ENCODE data around the gene COL9A3.
"Not testable (repeated sequence)": the region's sequence is repeated elsewhere in the genome, so short reads cannot be mapped to it uniquely, and the experiment has no call there.

The COL9A3 gene

DNA sequence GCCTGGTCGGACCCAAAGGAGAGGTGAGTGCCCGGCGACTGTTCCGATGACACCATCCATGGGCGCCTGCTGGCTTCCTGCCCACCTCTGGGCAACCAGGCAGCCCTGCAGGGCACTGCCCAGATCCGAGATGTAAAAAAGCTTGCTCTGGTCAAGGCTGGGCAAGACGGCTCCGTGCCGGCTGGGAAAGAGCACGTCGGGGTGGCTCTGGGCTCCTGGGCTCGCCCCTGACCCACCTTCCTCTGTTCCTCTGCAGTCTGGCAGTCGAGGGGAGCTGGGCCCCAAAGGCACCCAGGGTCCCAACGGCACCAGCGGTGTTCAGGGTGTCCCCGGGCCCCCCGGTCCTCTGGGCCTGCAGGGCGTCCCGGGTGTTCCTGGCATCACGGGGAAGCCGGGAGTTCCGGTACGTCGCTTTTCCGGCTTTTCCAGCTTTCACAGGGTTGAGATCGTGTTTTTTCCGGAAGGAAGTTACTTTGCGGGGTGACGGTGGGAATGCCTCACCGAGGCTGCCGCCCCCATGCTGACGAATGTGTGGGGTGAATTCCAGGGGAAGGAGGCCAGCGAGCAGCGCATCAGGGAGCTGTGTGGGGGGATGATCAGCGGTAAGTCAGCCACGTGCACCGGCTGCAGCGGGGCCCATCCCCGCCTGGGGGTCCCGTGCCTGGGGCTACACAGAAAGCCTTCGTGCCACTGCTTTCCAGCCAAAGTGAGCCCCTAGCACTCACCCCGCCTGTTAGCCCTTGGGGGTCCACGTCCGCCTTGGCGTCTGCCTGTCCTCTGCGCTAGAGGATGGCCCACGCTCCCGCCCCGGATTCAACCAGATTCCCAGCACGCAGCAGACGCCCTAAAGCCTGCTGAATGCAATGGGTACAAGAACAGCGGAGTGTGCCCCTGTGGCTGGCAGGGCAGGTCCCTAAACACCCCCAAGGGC, 19.3 kb downstream of the COL9A3 start:
- no peak for DNase-seq (ENCODE audit: low spot score)

DNA sequence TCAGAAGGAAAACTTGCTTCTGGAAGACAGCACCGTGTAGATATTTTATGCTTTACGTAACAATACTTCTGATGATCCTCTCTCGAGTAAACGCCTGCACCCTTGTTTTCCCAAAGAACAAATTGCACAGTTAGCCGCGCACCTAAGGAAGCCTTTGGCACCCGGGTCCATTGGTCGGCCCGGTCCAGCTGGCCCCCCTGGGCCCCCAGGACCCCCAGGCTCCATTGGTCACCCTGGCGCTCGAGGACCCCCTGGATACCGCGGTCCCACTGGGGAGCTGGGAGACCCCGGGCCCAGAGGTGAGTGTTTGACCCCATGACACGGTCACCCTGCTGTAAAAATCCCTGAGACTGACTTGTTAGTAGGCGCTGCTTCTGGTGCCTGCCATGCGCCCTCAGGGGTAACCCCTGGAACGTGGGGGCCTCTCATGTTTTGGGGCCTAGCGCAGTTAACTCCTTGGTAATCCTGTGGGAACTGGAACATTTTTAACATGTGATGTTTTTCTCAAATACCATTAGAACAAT, 20.2 kb downstream of the COL9A3 start:
- DNase-seq (ENCODE audit: low spot score), result no peak

DNA sequence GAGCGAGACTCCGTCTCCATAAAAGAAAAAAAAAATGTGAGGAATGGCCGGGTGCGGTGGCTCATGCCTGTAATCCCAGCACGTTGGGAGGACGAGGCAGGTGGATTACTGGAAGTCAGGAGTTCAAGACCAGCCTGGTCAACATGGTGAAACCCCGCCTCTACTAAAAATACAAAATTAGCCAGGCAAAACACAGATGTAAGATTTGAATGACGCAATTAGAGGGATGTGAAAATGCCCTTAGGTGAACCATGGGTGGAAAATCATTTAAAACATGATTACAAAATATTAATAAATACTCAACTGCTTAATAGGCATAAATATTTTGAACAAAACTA, 20.9 kb downstream of the COL9A3 start:
- DNase-seq (ENCODE audit: low spot score), result no peak

DNA sequence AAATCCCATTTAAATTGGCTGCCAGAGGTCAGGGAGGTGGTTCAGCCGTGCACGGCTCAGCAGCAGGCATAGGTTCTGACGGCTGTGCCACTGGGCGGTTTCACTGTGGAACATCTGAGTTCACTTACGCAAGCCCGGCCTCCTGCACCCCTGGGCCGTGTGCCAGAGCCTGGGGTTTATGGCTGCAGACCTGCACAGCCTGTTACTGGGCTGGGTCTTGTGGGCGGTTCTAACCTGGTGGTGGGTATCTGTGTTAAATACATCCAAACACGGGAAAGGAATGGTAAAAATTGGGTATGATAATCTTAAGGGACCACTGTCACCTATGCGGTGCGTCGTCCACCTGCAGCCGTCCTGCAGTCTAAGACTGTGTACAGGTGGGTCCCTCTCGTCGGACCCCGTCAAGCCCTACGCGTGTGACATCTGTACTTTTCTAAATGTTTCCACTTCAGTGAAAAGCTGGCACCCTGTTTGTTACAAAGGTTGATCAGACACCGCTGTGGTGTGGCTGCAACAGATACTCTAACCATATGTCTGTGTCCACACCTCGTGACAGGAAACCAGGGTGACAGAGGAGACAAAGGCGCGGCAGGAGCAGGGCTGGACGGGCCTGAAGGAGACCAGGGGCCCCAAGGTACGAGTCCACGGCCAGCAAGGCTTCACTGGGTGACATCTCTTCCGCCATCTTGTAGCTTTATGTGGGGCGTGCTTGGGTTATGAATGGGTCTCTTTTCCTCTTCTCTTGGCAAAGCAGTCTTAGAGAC, 21.5 kb downstream of the COL9A3 start:
- DNase-seq (ENCODE audit: low spot score), result no peak

DNA sequence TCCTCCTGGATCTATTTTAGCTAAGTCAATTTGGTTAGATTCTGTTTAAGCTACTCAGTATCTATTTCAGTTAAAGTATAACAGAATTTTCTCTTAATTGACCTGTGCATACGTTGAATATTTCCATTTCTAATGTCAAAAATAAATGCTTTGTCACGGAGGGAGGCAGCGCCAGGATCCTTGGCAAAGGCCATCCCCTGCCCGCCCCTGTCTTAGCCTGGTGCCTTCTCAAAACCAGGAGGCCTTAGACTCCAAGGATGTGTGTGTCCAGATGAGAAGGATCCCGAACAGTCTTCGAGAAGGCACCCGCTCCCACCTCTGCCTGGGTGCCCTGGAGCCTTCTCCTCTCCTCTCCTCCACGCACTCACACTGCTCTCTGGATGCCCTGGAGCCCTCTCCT, 22.4 kb downstream of the COL9A3 start:
- DNase-seq (ENCODE audit: low spot score), result no peak

DNA sequence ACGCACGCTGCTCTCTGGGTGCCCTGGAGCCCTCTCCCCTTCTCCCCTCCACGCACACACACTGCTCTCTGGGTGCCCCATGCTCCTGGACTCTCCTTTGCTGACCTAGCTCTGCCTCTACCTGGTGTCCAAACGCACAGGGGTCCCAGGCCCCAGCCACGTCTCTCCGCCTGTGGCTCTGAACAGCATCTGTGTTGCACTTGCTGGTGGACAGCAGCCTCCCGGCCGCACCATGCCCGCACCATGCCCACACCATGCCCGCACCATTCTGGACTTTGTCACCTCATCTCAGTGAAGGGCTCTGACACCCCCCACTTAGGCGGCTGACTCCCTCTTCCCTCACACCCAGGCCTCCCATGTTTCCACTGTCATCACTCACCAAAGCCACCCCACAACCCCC, 23.0 kb downstream of the COL9A3 start:
- no peak for DNase-seq (ENCODE audit: low spot score)

DNA sequence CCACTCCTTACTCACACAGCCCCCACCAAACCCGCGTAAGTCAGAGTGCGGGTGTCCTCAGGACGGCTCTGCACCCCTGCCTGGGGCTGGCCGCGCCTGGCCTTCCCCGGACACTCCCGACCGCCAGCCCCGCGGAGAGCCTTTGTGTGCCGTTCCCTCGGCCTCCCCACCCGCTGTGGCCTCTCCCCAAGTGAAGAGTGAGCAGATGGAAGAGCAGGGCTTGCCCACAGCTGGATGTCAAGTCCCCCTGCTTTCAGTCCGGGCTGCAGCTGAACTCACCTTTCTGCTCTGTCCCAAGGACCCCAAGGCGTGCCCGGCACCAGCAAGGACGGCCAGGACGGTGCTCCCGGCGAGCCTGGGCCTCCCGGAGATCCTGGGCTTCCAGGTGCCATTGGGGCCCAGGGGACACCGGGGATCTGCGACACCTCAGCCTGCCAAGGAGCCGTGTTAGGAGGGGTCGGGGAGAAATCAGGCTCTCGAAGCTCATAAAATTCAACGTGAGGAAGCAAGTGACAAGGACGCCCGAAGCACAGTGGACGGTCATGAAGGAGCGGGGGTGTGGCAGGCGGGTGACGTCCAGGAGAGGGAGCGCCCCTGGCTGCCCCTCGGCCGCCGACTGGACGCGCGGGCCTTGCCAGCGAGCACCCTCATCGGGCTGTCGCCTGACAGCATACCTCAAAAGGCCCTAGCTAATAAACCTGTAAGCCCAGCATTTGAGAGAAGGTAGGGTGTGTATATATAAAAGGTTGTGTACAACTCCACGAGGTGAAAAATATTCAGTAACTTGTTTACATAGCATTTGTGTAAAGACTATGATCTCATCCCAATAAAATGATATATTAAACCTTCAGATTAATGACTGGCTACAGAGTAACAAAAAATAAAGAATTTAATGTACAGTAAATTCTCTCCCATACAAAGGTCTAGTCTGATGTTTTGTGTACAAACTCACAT, 23.7 kb downstream of the COL9A3 start:
- DNase-seq (ENCODE audit: low spot score), result no peak

DNA sequence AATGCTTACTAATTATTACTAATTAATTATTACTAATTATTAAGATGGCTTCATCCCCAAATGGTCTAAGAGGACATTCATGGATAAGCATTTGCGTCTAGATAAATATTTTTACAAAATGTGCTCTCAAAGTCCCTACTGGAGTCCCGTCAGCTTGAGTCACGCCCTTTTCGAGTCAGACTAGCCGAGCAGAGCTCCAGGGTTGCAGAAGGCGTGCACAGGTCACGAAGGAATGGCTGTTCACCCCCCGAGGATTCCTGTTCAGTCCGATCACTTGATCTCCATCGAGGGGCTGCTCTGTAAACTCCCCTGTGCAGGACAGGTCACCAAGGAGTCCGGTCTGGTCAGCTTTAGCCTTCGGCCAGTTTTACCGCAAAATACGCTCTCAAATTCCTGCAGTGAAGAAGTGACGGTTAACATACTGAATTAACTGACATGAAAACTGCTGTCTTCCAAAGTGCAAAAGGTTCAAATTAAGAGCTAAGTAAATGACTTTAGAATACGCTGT, 24.9 kb downstream of the COL9A3 start:
- no peak for DNase-seq (ENCODE audit: low spot score)

DNA sequence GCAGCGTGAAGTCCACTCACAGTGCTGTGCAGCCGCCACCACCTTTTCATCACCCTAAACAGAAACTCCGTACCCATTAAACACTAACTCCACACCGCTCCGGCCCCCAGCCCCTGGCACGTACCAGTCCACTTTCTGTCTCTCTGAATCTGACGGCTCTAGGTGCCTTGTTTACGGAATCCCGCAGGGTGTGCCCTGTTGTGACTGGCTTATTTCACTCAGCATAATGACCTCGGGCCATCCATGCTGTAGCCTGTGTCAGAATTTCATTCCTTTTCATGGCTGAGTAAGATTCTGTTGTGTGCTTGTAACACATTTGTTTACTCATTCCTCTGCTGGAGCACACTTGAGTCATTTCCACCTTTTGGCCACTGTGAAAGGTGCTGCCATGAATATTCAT, 26.8 kb downstream of the COL9A3 start:
- DNase-seq (ENCODE audit: low spot score), result no peak

DNA sequence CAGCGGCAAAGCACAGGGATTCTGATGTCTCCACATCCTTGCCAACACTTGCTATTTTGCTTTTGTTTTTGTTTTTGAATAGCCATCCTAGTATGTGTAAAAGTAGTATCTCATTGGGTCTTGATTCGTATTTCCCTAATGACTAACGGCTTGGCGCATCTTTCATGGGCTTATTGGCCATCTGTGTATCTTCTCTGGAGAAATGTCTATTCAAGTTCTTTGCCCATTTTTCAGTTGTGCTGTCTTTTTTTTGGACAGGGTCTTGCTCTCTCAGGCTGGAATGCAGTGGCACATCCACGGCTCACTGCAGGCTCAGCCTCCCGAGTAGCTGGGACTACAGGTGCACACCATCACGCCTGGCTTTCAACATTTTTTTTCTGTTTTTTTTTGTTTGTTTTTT, 27.3 kb downstream of the COL9A3 start:
- DNase-seq (ENCODE audit: low spot score), result no peak

DNA sequence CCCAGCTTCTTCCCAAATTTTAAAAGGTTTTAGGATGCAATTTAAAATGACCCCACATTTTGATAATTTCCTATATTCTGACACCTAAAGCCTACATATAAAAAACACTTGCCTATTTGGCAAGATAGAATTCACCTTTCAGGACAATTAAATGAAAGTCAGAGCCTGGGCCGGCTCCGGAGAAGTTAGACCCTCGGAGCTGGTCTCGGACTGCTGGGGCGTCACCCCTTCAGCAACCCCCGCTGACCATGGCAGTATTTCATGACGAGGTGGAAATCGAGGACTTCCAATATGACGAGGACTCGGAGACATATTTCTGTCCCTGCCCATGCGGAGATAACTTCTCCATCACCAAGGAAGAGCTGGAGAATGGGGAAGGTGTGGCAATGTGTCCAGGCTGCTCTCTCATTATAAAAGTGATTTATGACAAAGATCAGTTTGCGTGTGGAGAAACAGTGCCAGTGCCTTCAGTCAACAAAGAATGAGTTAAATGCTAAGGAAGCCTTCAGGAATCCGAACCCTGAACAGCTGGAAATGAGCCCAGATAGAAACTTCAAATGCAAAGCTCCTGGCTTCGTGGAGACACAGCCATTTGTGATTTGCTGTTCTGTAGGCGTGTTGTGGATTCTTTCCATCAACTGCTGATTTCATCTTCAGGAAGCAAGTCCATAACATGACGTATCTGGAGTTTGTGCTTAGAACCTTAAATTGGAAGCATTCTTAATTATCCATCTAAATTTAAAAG, 28.7 kb downstream of the COL9A3 start:
- DNase-seq (ENCODE audit: low spot score), result no peak

DNA sequence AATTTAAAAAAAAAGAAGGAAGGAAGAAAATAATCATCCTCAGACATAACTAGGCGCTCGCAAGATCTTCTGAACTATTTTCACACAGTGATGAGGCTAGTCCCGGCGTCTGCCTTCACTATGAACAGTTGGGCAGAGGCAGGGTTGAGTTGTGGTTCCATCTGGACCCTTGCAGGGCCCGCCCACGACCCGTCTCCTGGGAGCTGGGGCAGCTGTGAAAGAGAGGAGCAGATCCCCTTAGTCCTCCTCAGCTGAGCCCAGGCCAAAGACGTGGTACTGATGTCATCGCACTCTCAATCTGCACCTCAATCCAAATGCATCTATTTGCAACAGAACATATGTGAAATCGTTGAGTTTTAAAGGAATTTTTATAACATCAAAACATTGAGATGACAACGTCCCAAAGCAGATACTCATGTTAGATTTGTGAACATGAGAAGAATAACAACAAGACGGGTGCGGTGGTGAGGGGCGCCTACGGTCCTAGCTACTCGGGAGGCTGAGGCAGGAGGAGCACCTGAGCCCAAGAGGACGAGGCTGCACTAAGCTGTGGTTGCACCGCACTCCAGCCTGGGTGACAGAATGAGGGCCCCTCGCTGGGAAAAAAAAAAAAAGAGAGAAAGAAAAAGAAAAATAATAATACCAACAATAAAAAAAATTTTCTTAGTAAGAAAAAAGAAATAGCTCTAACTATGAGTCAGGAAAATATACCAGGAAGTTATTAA, 29.5 kb downstream of the COL9A3 start:
- DNase-seq (ENCODE audit: low spot score), result no peak

DNA sequence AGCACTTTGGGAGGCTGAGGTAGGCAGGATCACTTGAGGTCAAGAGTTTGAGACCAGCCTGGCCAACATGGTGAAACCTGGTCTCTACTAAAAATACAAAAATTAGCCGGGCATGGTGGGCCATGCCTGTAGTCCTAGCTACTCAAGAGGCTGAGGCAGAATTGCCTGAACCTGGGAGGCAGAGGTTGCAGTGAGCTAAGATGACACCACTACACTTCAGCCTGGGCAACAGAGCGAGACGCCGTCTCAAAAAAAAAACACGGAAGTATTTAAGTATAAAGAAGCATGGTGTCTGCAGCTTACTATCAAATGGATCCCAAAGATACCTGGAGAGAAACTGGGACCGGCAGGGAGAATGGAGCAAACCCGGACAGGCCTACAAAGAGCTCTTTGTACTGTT, 32.1 kb downstream of the COL9A3 start:
- DNase-seq (ENCODE audit: low spot score), result not testable (repeated sequence)

DNA sequence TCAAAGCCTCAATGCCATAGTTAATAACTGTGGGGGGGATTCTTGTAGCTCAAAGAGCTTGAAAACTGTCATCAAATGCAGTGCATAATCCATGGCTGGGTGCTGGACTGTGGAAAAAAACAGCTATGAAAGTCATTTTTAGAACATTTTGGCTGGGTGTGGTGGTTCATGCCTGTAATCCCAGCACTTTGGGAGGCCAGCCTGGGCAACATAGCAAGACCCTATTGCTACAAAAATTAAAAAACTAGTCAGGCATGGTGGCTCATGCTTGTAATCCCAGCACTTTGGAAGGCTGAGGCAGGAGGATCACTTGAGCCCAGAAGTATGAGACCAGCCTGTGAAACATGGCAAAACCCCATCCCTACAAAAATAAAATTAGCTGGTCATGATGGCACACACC, 32.6 kb downstream of the COL9A3 start:
- DNase-seq (ENCODE audit: low spot score), result no peak

DNA sequence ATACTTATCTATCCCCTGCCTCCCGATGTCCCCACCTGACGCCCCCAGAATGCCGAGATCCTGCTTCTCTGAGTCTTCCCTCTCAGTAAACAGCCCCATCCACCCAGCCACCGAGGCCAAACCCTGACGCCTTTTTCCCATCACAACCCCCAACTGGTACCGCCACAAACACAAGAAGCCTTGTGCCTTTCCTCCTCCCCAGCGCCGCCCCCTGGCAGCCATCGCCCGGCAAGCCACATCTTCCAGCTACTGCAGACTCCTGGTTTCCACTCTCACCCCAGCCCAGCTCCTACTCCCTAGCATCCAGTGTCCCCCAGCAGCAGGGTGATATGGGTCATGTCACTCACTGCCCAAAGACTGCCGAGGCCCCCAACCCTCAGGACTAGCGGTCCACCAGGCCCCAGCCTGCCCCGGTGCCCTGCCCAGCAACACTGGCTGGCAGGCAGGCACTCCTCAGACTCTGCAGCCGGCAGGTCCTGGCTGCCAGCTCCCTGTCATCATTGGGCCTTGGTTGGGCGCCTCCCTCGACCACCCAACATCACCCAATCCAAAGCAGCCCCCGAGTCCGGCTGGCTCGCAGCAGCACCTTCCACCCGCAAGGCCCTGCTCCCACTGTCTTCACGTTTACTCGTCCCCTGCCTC, 33.6 kb downstream of the COL9A3 start:
- DNase-seq (ENCODE audit: low spot score), result no peak

DNA sequence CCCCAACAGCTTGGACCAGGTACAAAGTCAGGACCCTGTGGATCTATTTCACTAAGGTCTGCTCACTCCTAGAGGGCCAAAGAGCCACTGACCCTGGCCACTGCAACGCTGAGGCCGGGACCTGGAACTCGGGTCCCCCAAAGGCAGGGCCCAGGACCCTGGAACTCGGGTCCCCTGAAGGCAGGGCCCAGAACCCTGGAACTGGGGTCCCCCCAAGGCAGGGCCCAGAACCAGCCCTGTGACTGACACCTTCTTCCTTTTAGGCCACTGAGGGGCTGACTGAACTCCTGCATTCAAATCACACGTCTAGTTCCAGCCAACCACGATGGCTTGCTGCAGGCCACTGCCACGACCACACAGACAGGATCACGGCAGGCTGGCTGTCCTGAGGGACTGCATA, 35.3 kb downstream of the COL9A3 start:
- no peak for DNase-seq (ENCODE audit: low spot score)

DNA sequence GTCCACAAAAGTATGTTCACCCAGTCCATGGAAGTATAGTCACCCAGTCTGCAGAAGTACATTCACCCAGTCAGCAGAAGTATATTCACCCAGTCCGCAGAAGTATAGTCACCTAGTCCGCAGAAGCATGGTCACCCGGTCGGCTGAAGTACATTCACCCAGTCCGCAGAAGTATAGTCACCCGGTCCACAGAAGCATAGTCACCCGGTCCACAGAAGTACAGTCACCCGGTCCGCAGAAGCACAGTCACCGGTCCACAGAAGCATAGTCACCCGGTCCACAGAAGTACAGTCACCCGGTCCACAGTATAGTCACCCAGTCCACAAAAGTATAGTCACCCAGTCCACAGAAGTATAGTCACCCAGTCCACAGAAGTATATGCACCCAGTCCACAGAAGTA, 36.0 kb downstream of the COL9A3 start:
- DNase-seq (ENCODE audit: low spot score), result no peak

DNA sequence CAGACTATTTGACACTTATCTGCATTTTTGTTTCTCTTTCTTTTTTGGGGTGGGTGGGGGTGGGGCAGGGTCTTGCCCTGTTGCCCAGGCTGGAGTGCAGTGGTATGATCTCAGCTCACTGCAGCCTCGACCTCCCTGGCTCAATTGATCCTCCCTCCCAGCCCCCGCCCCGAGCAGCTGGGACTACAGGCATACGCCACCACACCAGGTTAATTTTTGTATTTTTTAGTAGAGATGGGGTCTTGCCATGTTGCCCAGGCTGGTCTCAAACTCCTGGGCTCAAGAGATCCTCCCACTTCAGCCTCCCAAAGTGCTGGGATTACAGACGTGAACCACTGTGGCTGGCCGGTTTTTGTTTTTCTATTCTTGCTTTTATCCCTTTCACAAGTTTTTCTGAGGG, 36.5 kb downstream of the COL9A3 start:
- not testable (repeated sequence) for DNase-seq (ENCODE audit: low spot score)

DNA sequence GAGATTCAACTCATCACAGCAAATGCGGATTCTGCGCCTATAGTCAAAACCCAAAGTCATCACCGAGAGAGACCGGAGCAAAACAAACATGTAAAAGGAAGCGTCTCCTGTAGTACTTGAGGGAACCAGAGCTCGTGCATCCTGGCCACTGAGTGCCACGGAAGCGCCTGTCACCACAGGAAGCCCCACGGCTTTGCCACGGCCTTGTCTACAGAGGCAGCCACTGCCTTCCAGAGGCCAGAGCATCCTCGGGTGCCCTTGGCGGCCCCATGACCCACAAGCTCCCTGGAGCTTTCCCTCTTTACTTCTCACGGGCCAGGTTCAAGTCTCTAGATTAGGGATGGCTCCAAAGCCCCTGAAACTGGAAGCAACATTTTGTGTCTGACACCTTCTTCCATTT, 37.3 kb downstream of the COL9A3 start:
- DNase-seq (ENCODE audit: low spot score), result no peak

DNA sequence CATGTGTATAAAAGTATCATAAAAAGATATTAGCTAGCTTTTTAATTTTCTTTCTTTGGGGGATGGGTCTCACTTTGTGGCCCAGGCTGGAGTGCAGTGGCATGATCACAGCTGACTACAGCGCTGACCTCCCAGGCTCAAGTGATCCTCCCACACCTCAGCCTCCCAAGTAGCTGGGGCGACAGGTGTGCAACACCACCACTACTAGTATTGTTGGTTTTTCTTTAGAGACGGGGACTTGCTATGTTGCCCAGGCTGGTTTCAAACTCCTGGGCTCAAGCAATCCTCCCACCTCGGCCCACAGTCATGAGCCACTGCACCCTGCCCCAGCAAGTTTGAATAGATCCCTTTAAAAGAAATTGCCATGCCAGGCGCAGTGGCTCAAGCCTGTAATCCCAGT, 38.3 kb downstream of the COL9A3 start:
- DNase-seq (ENCODE audit: low spot score), result no peak

All from CD4-positive, alpha-beta T cell treated with Interleukin-6 at 100 ng/mL for 8 hours (primary cell).